Sigmoid colon (tissue), 7 donors: Measurements from ENCODE around the gene EME2. TPM values are rescaled to one million over a fixed set of nuclear protein-coding genes. Genes with fewer than 3 reads are reported as not detected.

Experiments
- DNase-seq: peaks from one replicate; pipeline ENCODE4 v3.0.0-alpha.2; 2019
- H3K27ac ChIP-seq, 4 donors: fragments of 200-600 bp; sonication (generic); one replicate each; pipeline ENCODE4 v1.5.1; 2016 to 2019; ENCODE audit warnings: mild to moderate bottlenecking in 1 of 4
- H3K27me3 ChIP-seq, 3 donors: fragments of 200-600 bp; sonication (generic); one replicate each; pipeline ENCODE4 v1.5.1; 2019; ENCODE audit warnings: mild to moderate bottlenecking in 1 of 3
- H3K36me3 ChIP-seq, 4 donors: fragments of 200-600 bp; sonication (generic); one replicate each; pipeline ENCODE4 v1.5.1; 2016 to 2019
- H3K4me1 ChIP-seq, 4 donors: fragments of 200-600 bp; sonication (generic); one replicate each; pipeline ENCODE4 v1.5.1; 2017 to 2019
- H3K4me3 ChIP-seq, 4 donors: fragments of 200-600 bp; sonication (generic); one replicate each; pipeline ENCODE4 v1.5.1; 2017 to 2019; ENCODE audit warnings: mild to moderate bottlenecking in 2 of 4, moderate library complexity in 1 of 4
- H3K9me3 ChIP-seq, 4 donors: fragments of 200-600 bp in 3 of 4; sonication (generic) in 3 of 4; one replicate each; pipeline versions ENCODE4 v1.5.1 to v1.6.1; 2013 to 2019
- CTCF ChIP-seq, 4 experiments: fragments of 450-650 bp in 3 of 4; fragments of 200-600 bp in 1 of 4; IDR thresholded peaks; one replicate each; pipeline ENCODE4 v1.5.1; 2016 to 2019; ENCODE audit warnings: antibody characterized with exemption in 4 of 4, mild to moderate bottlenecking in 3 of 4, moderate library complexity in 2 of 4
- EP300 ChIP-seq, 4 donors: sonication (generic); formaldehyde crosslinking; IDR thresholded peaks; one replicate each; pipeline ENCODE4 v1.6.1; 2017; ENCODE audit warnings: antibody characterized with exemption in 4 of 4
- POLR2A ChIP-seq, 2 donors: fragments of 450-650 bp; IDR thresholded peaks; one replicate each; pipeline ENCODE4 v1.6.1; 2016; ENCODE audit warnings: antibody characterized with exemption in 2 of 2, mild to moderate bottlenecking in 2 of 2, moderate library complexity in 2 of 2
- POLR2AphosphoS5 ChIP-seq, 4 donors: sonication (generic); formaldehyde crosslinking; IDR thresholded peaks; one replicate each; pipeline ENCODE4 v1.6.1; 2017; ENCODE audit warnings: antibody characterized with exemption in 4 of 4
- WGBS, 2 donors: extraction: QIAGEN DNeasy Blood & Tissue Kit; methylation state at CpG; one replicate each; pipeline ENCODE4 v1.1.7; 2013; 5-methylcytosine and 5-hydroxymethylcytosine counted together
- intact Hi-C: fragments of 100-400 bp; cut with DNase I; formaldehyde crosslinking; loops from one replicate; pipeline ENCODE4 v1.15.1; 2023
- polyA plus RNA-seq, 3 donors: library from polyadenylated mRNA; stranded (reverse); fragments of 200-250 nt; gene quantifications; one replicate each; pipeline ENCODE4 v1.2.3, GENCODE V29; 2013
- total RNA-seq, 4 donors: library from RNA; depleted of rRNA; stranded (reverse); fragments of >200 nt; gene quantifications; one replicate each; pipeline ENCODE4 v1.1.0, GENCODE V29; 2016
- donor health status: healthy with polysubstance abuse.
- donor health status: Bipolar disorder and iron deficiency.
- donor health status: healthy.

Gene EME2
- total and polyA plus RNA-seq, 7 donors, result 1.8 to 17.1 (median 5.2) TPM

- Histone ChIP-seq H3K4me1 (peaks cover 0 to 48% (median 40%) of the 10 kb centered on the region in 4 donors), H3K9me3 (no peaks in the 10 kb centered on the region), H3K27me3 (no peaks in the 10 kb centered on the region), H3K36me3 (peaks cover 0 to 58% (median 34%) of the 10 kb centered on the region in 4 donors), H3K4me3 (peak overlapping the region; percentile 63 to 94 (median 90)), H3K27ac (peak overlapping the region; percentile 80 to 92 (median 87))
- 54 to 77% methylated on average over 20 of the region's 20 CpGs for WGBS, 2 donors
- intact Hi-C loops, result no loop called here
- DNase-seq, result no peak
- no peak for TF ChIP-seq EP300 (IDR thresholded peaks at IDR 0.05)
- TF ChIP-seq POLR2AphosphoS5 (IDR thresholded peaks at IDR 0.05), result no peak
- no peak for TF ChIP-seq CTCF (IDR thresholded peaks at IDR 0.05)
- TF ChIP-seq POLR2A (IDR thresholded peaks at IDR 0.05), result no peak
Observed at GRCh38 chr16:1781254-1781653, 8.6 kb downstream of the EME2 start.

- intact Hi-C loops, result no loop called here
- DNase-seq, result no peak
- peak in 3 of 4 donors; percentile 8 to 14 (median 11) for TF ChIP-seq POLR2AphosphoS5 (IDR thresholded peaks at IDR 0.05)
- peak in 1 of 4 experiments; percentile 34 for TF ChIP-seq CTCF (IDR thresholded peaks at IDR 0.05)
- TF ChIP-seq POLR2A (IDR thresholded peaks at IDR 0.05), result no peak
- TF ChIP-seq EP300 (IDR thresholded peaks at IDR 0.05), result no peak
- H3K4me1 ChIP-seq, result peaks cover 0 to 48% (median 40%) of the 10 kb centered on the region in 4 donors
- H3K27ac ChIP-seq, result peak overlapping the region; percentile 80 to 92 (median 87)
- WGBS, 2 donors, result 0 to 1% methylated on average over 70 of the region's 70 CpGs
- no peaks in the 10 kb centered on the region for H3K27me3 ChIP-seq
- no peaks in the 10 kb centered on the region for H3K9me3 ChIP-seq
- peak overlapping the region; percentile 63 to 94 (median 90) for H3K4me3 ChIP-seq
- H3K36me3 ChIP-seq, result peaks cover 0 to 58% (median 34%) of the 10 kb centered on the region in 4 donors
Observed at GRCh38 chr16:1781758-1782407, 9.3 kb downstream of the EME2 start.

- Histone ChIP-seq H3K9me3 (no peaks in the 10 kb centered on the region), H3K27me3 (no peaks in the 10 kb centered on the region), H3K4me3 (peak within 1 kb of the TSS; percentile 66 to 96 (median 90)), H3K27ac (peak within 1 kb of the TSS; percentile 80 to 97 (median 90)), H3K4me1 (peaks cover 0 to 48% (median 40%) of the 10 kb centered on the region in 4 donors), H3K36me3 (peaks cover 0 to 58% (median 33%) of the 10 kb centered on the region in 4 donors)
- WGBS, 2 donors, result 0% methylated on average over 102 of the region's 102 CpGs
- peak; percentile 100 for DNase-seq
- intact Hi-C loops, result no loop called here
- TF ChIP-seq EP300 (IDR thresholded peaks at IDR 0.05), result no peak
- no peak for TF ChIP-seq POLR2A (IDR thresholded peaks at IDR 0.05)
- no peak for TF ChIP-seq CTCF (IDR thresholded peaks at IDR 0.05)
- peak; percentile 74 to 83 (median 80) for TF ChIP-seq POLR2AphosphoS5 (IDR thresholded peaks at IDR 0.05)
Observed at GRCh38 chr16:1782408-1783264, 10.0 kb downstream of the EME2 start, which contains the start of the genes NUBP2 and SPSB3. Gene NUBP2, plus strand, starts transcription at chr16:1782960. Its CDS starts 61 bp downstream, at chr16:1783021. Gene SPSB3, minus strand, starts transcription at chr16:1782571. Its CDS starts 1,088 bp downstream, at chr16:1781483.

- H3K27me3 ChIP-seq, result no peaks in the 10 kb centered on the region
- peaks cover 0 to 41% (median 37%) of the 10 kb centered on the region in 4 donors for H3K4me1 ChIP-seq
- intact Hi-C loops, result no loop called here
- H3K4me3 ChIP-seq, result no peak overlapping the region
- H3K9me3 ChIP-seq, result no peaks in the 10 kb centered on the region
- DNase-seq, result no peak
- H3K36me3 ChIP-seq, result peaks cover 0 to 57% (median 36%) of the 10 kb centered on the region in 4 donors
- 90 to 93% methylated on average over 26 of the region's 26 CpGs for WGBS, 2 donors
- TF ChIP-seq POLR2AphosphoS5 (IDR thresholded peaks at IDR 0.05), result no peak
- no peak for TF ChIP-seq CTCF (IDR thresholded peaks at IDR 0.05)
- no peak for TF ChIP-seq EP300 (IDR thresholded peaks at IDR 0.05)
- TF ChIP-seq POLR2A (IDR thresholded peaks at IDR 0.05), result no peak
- no peak overlapping the region for H3K27ac ChIP-seq
Observed at GRCh38 chr16:1784977-1785845, 12.6 kb downstream of the EME2 start.
